A549 (cell line): Measurements from ENCODE around the gene F2RL2. TPM values are rescaled to one million over a fixed set of nuclear protein-coding genes. Genes with fewer than 3 reads are reported as not detected.

Experiments
- ATAC-seq, 2 experiments: fragments of 200-7000 bp in 1 of 2; fragments of >200 bp in 1 of 2; cut with Nextera tagmentation in 1 of 2; cut with Tn5 transposase in 1 of 2; 3 replicates each; pipeline versions ENCODE4 v1.8.0 to v1.9.1; 2018 to 2020; ENCODE audit warnings: mild to moderate bottlenecking in 1 of 2, moderate library complexity in 1 of 2
- CTCF ChIA-PET: fragments of 300-600 bp; sonication (Branson Sonifier 250); formaldehyde crosslinking; extraction: SDS; loops from one replicate; lab custom pipeline; 2021; ENCODE audit warnings: antibody characterized with exemption, inconsistent platforms; lab: Yijun Ruan, JAX
- POLR2A ChIA-PET: fragments of 350-600 bp; formaldehyde crosslinking; extraction: SDS; loops from one replicate; lab custom pipeline; 2021; ENCODE audit warnings: antibody characterized with exemption, inconsistent platforms; lab: Yijun Ruan, JAX
- DNase-seq, 2 experiments: peaks; one replicate each; pipeline versions ENCODE4 v3.0.0 to v3.0.0-alpha.2; 2011 to 2016; ENCODE audit warnings: low read depth in 1 of 2, low spot score in 1 of 2
- FAIRE-seq: peaks from 2 replicates; lab custom pipeline; 2011; peaks lifted over from hg19 to GRCh38; lab: Jason Lieb, UNC
- H3K27ac ChIP-seq, 2 experiments: fragments of >200 bp; sonication (Bioruptor Twin); formaldehyde crosslinking; 3 replicates each; pipeline ENCODE4 v1.5.1; 2016 to 2017
- H3K4me1 ChIP-seq: fragments of >200 bp; sonication (Bioruptor Twin); formaldehyde crosslinking; 3 replicates; pipeline ENCODE4 v1.6.1; 2016
- H3K4me2 ChIP-seq: fragments of >200 bp; sonication (Bioruptor Twin); formaldehyde crosslinking; 3 replicates; pipeline ENCODE4 v1.6.1; 2016
- H3K4me3 ChIP-seq: fragments of >200 bp; sonication (Bioruptor Twin); formaldehyde crosslinking; 3 replicates; pipeline ENCODE4 v1.5.1; 2016
- H3K9me3 ChIP-seq: fragments of >200 bp; sonication (Bioruptor Twin); formaldehyde crosslinking; 3 replicates; pipeline ENCODE4 v1.6.1; 2016
- CBX2 ChIP-seq: fragments of 200-600 bp; sonication (generic); IDR thresholded peaks from 2 replicates; pipeline ENCODE4 v1.6.1; 2016; ENCODE audit warnings: low read depth, mild to moderate bottlenecking, borderline replicate concordance
- EHMT2 ChIP-seq: fragments of 200-600 bp; sonication (generic); IDR thresholded peaks from 2 replicates; pipeline ENCODE4 v1.6.1; 2016; ENCODE audit warnings: antibody characterized with exemption, low read depth, mild to moderate bottlenecking, moderate library complexity
- FOSL2 ChIP-seq, 2 experiments: fragments of 450-650 bp in 1 of 2; fragments of >200 bp in 1 of 2; sonication (Bioruptor Twin) in 1 of 2; formaldehyde crosslinking; IDR thresholded peaks; 2 replicates each; pipeline versions ENCODE4 v1.5.0 to v1.6.1; 2016 to 2020; ENCODE audit warnings: mild to moderate bottlenecking in 1 of 2, moderate library complexity in 1 of 2
- FOXS1 ChIP-seq: fragments of 250-450 bp; sonication (Bioruptor Pico); IDR thresholded peaks from 2 replicates; pipeline ENCODE4 v1.5.0; 2020; ENCODE audit warnings: mild to moderate bottlenecking, moderate library complexity
- HEYL ChIP-seq: fragments of 250-450 bp; sonication (Bioruptor Pico); IDR thresholded peaks from 2 replicates; pipeline ENCODE4 v1.8.0; 2021; ENCODE audit warnings: mild to moderate bottlenecking, moderate library complexity
- HOXA7 ChIP-seq: fragments of 250-450 bp; sonication (Bioruptor Pico); IDR thresholded peaks from 2 replicates; pipeline ENCODE4 v1.5.0; 2020; ENCODE audit warnings: mild to moderate bottlenecking, moderate library complexity
- HOXB5 ChIP-seq: fragments of 250-450 bp; sonication (Bioruptor Pico); IDR thresholded peaks from 2 replicates; pipeline ENCODE4 v1.5.0; 2020; ENCODE audit warnings: mild to moderate bottlenecking, moderate library complexity
- JUN ChIP-seq, 2 experiments: fragments of >200 bp; sonication (Bioruptor Twin); formaldehyde crosslinking; IDR thresholded peaks; 2 replicates in 1 of 2; 3 replicates in 1 of 2; pipeline ENCODE4 v1.6.1; 2016 to 2017
- KDM1A ChIP-seq: fragments of 200-600 bp; sonication (generic); IDR thresholded peaks from 2 replicates; pipeline ENCODE4 v1.6.1; 2016; ENCODE audit warnings: low read depth, mild to moderate bottlenecking
- MAFK ChIP-seq: fragments of 450-650 bp; IDR thresholded peaks from 2 replicates; pipeline ENCODE4 v1.6.1; 2014; ENCODE audit not compliant: partially characterized antibody
- NFE2L2 ChIP-seq: fragments of 150-350 bp; conservative IDR thresholded peaks from 2 replicates; pipeline ENCODE4 v1.6.1; 2014; ENCODE audit warnings: low read length
- RCOR1 ChIP-seq: fragments of 150-350 bp; IDR thresholded peaks from 2 replicates; pipeline ENCODE4 v1.6.1; 2014; ENCODE audit warnings: antibody characterized with exemption, low read length, low read depth
- SREBF2 ChIP-seq: fragments of 450-650 bp; IDR thresholded peaks from 2 replicates; pipeline ENCODE4 v1.6.1; 2014; ENCODE audit warnings: mild to moderate bottlenecking, moderate library complexity
- WGBS: methylation state at CpG from one replicate; pipeline ENCODE4 v1.1.6; 2017; ENCODE audit errors: missing lambda C conversion rate; 5-methylcytosine and 5-hydroxymethylcytosine counted together
- polyA minus RNA-seq: library from RNA; depleted of rRNA, polyadenylated mRNA; stranded (reverse); fragments of >200 nt; gene quantifications from 2 replicates; pipeline ENCODE4 v1.2.3, GENCODE V29; 2011; rRNA and poly(A)+ RNA removed
- polyA plus RNA-seq, 4 experiments: library from polyadenylated mRNA; depleted of rRNA in 3 of 4; stranded (reverse); fragments of >200 nt; fragmentation: RNase III in 1 of 4; extraction: RNeasy Plus Mini Kit Qiagen cat#74134 plus additional on column Dnase treatment in 1 of 4; gene quantifications; 2 replicates in 3 of 4; 3 replicates in 1 of 4; pipeline ENCODE4 v1.2.3, GENCODE V29; 2011 to 2017
- TF ChIP-seq, protein P1 (sequence below): IDR thresholded peaks from 2 replicates; pipeline ENCODE4 v1.6.1; 2012
- TF ChIP-seq, protein P2 (sequence below): fragments of 200-600 bp; sonication (generic); IDR thresholded peaks from 2 replicates; pipeline ENCODE4 v1.6.1; 2016; ENCODE audit warnings: antibody characterized with exemption, mild to moderate bottlenecking, moderate library complexity

The F2RL2 gene, protein sequence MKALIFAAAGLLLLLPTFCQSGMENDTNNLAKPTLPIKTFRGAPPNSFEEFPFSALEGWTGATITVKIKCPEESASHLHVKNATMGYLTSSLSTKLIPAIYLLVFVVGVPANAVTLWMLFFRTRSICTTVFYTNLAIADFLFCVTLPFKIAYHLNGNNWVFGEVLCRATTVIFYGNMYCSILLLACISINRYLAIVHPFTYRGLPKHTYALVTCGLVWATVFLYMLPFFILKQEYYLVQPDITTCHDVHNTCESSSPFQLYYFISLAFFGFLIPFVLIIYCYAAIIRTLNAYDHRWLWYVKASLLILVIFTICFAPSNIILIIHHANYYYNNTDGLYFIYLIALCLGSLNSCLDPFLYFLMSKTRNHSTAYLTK
- polyA plus RNA-seq (2011; rRNA removed) = 44.7 and 54.0 TPM in 2 replicates
- polyA plus RNA-seq (2012; cell fraction: cytosol; rRNA removed) = 13.7 and 22.4 TPM in 2 replicates
- 7.6 and 10.0 TPM in 2 replicates for polyA plus RNA-seq (2012; cell fraction: nucleus; rRNA removed)
- polyA plus RNA-seq (2017; fragmentation: RNase III; extraction: RNeasy Plus Mini Kit Qiagen cat#74134 plus additional on column Dnase treatment) = 5.6 to 6.3 TPM (median 6.2 TPM) in 3 replicates
- polyA minus RNA-seq = 48.6 and 55.3 TPM in 2 replicates

DNA sequence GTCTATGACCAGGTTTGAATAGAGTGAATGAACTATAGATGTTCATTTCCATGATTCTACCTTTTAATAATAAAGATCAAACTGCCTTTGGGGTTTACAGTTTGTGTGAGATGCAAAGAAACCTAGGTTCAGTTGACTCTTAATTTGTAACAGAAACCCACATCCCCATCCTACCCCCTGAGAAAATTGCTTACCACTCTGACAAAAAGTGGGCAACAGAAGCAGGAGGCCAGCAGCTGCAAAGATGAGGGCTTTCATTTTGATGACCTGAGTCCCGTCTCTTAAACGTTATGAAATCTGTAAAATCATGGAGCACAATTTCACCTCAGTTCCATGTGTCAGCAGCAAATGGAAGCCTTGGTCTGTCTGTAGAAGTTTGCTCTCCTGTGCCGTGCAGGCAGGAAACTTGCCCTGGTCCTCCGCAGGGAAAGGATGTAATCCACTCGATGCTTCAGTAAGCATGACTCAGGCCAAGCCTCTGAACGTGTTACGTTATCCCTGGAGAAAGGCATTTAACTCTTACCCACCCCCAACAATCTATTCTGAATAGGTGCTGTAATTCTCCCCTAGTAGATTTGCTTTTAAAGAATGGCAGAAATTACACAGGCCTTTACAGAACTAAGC, at the start of gene F2RL2:
Gene F2RL2 (minus strand): TSS at position 431 of the 624 bp plus-strand sequence. CDS start 173 bp downstream, at position 258.
- ATAC-seq (peak; percentile 97 to 98), FAIRE-seq (peak; percentile 59), DNase-seq (peak; percentile 52 to 89)
- Histone ChIP-seq H3K4me2 (peak within 1 kb of the TSS; percentile 81), H3K4me3 (peak within 1 kb of the TSS; percentile 36), H3K4me1 (peaks cover 14% of the 10 kb centered on the region; the same call in 2 of the 3 replicates), H3K27ac (peak within 1 kb of the TSS; percentile 69 to 84), H3K9me3 (no peaks in the 10 kb centered on the region)
- CTCF ChIA-PET = interaction anchor here (2.5 kb wide), 1 partner anchor 27 kb away, joined by 5 read pairs; no protein-coding TSS in a partner anchor
- POLR2A ChIA-PET = no interaction called here
- WGBS = 2% methylated on average over 7 of the region's 7 CpGs
- no peak for TF ChIP-seq FOSL2 (IDR thresholded peaks at IDR 0.05)
- peak; percentile 57 for TF ChIP-seq FOSL2 (CRISPR knock-in tag; IDR thresholded peaks at IDR 0.05)
- no peak for TF ChIP-seq RCOR1
- TF ChIP-seq, protein P1, sequence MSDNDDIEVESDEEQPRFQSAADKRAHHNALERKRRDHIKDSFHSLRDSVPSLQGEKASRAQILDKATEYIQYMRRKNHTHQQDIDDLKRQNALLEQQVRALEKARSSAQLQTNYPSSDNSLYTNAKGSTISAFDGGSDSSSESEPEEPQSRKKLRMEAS = peak; percentile 54
- peak in 1 of 2 experiments; percentile 34; a peak in 1 of 5 replicates for TF ChIP-seq JUN (IDR thresholded peaks at IDR 0.05)
- peak; percentile 69 for TF ChIP-seq MAFK
- TF ChIP-seq NFE2L2 = peak; percentile 69
- TF ChIP-seq, all 56 proteins: peak for 5

DNA sequence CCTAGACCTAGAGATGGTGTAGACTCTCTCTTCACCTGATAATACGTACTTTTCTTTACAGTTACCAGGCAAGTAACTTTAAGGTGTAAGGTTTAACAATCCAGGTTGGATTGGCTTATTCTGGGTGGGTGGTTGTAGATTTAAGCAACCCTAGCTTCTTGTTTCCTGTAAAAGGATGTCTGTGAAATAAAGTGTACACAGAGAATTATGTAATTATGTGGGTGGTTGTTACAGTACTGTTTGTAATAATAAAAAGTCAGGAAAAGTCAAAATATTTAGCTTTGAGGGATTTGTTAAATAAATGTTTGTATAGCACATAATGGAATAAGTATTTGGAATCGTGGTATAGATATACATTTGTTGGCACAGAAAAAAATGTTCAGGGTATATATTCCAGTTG, 49.0 kb upstream of the F2RL2 start:
- TF ChIP-seq KDM1A = no peak
- Histone ChIP-seq H3K27ac (no peak overlapping the region), H3K4me2 (no peak overlapping the region), H3K4me1 (no peaks in the 10 kb centered on the region), H3K9me3 (no peaks in the 10 kb centered on the region), H3K4me3 (no peak overlapping the region)
- WGBS = 62% methylated on average over 2 of the region's 2 CpGs
- ChIA-PET POLR2A (no interaction called here), CTCF (interaction anchor here (0.8 kb wide), 1 partner anchor 47 kb away, joined by 3 read pairs; no protein-coding TSS in a partner anchor)
- DNase-seq = no peak
- ATAC-seq = no peak
- FAIRE-seq = no peak

DNA sequence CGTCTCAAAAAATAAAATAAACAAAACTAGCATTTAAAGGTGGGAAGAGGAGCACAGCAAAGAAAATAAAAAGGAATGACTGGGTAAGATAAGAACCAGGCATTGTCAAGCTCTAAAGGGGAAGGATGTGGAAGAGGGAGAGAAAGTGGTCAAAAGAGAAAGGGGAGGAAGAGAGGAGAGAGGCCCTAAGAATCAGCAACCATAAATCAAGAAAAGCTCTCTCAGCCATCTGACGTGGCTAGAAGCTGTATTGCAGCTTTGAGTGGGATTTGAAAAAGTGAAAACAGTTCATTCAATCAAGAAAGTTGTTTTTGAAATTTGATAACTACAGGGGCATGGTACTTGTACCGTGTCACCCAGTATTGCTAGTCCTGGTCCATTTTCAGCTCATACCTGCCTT, 47.3 kb upstream of the F2RL2 start:
- Histone ChIP-seq H3K4me3 (no peak overlapping the region), H3K4me1 (no peaks in the 10 kb centered on the region), H3K4me2 (no peak overlapping the region), H3K9me3 (no peaks in the 10 kb centered on the region), H3K27ac (no peak overlapping the region)
- ChIA-PET CTCF (interaction anchor here (0.6 to 1.4 kb wide), 6 partner anchors 10 to 668 kb away, joined by 3 to 5 read pairs (median 3); no protein-coding TSS in a partner anchor), POLR2A (no interaction called here)
- DNase-seq = no peak
- 91% methylated on average over 3 of the region's 3 CpGs for WGBS
- no peak for FAIRE-seq
- TF ChIP-seq, protein P2, sequence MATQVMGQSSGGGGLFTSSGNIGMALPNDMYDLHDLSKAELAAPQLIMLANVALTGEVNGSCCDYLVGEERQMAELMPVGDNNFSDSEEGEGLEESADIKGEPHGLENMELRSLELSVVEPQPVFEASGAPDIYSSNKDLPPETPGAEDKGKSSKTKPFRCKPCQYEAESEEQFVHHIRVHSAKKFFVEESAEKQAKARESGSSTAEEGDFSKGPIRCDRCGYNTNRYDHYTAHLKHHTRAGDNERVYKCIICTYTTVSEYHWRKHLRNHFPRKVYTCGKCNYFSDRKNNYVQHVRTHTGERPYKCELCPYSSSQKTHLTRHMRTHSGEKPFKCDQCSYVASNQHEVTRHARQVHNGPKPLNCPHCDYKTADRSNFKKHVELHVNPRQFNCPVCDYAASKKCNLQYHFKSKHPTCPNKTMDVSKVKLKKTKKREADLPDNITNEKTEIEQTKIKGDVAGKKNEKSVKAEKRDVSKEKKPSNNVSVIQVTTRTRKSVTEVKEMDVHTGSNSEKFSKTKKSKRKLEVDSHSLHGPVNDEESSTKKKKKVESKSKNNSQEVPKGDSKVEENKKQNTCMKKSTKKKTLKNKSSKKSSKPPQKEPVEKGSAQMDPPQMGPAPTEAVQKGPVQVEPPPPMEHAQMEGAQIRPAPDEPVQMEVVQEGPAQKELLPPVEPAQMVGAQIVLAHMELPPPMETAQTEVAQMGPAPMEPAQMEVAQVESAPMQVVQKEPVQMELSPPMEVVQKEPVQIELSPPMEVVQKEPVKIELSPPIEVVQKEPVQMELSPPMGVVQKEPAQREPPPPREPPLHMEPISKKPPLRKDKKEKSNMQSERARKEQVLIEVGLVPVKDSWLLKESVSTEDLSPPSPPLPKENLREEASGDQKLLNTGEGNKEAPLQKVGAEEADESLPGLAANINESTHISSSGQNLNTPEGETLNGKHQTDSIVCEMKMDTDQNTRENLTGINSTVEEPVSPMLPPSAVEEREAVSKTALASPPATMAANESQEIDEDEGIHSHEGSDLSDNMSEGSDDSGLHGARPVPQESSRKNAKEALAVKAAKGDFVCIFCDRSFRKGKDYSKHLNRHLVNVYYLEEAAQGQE = no peak
- no peak for TF ChIP-seq SREBF2
- no peak for ATAC-seq

DNA sequence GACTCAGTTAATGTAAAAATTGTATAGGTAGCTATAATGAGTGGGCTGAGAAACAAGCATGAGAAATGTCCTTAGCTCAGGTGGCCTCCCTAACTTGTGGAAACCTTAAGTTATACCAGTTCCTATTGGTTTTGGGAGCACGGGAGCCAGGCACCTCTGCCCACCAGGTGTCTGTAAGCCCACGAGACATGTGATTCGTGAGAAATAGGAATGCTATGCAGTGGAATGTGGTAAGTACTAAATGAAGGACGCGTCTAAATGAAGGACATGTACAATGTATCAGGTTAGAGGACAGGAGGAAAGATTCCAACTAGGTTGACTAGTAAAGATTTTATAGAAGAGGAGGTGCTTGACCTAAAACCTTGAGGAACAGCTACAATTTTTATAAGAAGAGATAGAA, 46.0 kb upstream of the F2RL2 start:
- ATAC-seq = no peak

More for the DNA sequence above, 46.0 kb upstream of the F2RL2 start:
- Histone ChIP-seq H3K4me1 (no peaks in the 10 kb centered on the region), H3K4me2 (no peak overlapping the region), H3K4me3 (no peak overlapping the region), H3K9me3 (no peaks in the 10 kb centered on the region), H3K27ac (no peak overlapping the region)
- DNase-seq = no peak
- 80% methylated on average over 5 of the region's 5 CpGs for WGBS
- CTCF ChIA-PET = interaction anchor here (0.7 to 2.1 kb wide), 4 partner anchors 17 to 362 kb away, joined by 3 to 4 read pairs (median 4); no protein-coding TSS in a partner anchor
- FAIRE-seq = no peak
- TF ChIP-seq HOXB5 (no peak), CBX2 (no peak), FOXS1 (CRISPR knock-in tag) (no peak), HEYL (no peak), HOXA7 (no peak), EHMT2 (no peak)
- POLR2A ChIA-PET = no interaction called here
